NCI-H1105 treated with DMSO at 0.1 percent for 48 hours (cell line): Measurements from ENCODE around the gene METTL25B.

Experiments used
- DNase-seq: peaks from one replicate; lab custom pipeline; 2025; lab: John Stamatoyannopoulos, UW

Gene METTL25B

GRCh38 chr1:156700736-156701531 is 27.3 kb upstream of the METTL25B start:
- no peak for DNase-seq

- peak; percentile 45 for DNase-seq
These were observed 24.9 kb upstream of the METTL25B start for GRCh38 chr1:156703336-156703735.

- DNase-seq: no peak
These were observed 24.5 kb upstream of the METTL25B start for GRCh38 chr1:156703741-156704140.

GRCh38 chr1:156704166-156704711 is 24.0 kb upstream of the METTL25B start:
- DNase-seq: no peak

- peak; percentile 23 for DNase-seq
These were observed 23.3 kb upstream of the METTL25B start for GRCh38 chr1:156704930-156705320.

GRCh38 chr1:156705321-156705917 is 22.9 kb upstream of the METTL25B start, which contains the start of gene CRABP2:
TSS of gene CRABP2 (minus strand) at chr1:156705583. CDS start at chr1:156705446, 137 bp downstream.
- DNase-seq: peak; percentile 62

GRCh38 chr1:156705918-156706656 is 22.2 kb upstream of the METTL25B start:
- DNase-seq: peak; percentile 79

- DNase-seq: no peak
These were observed 21.4 kb upstream of the METTL25B start for GRCh38 chr1:156706657-156707416.

GRCh38 chr1:156707417-156708217 is 20.7 kb upstream of the METTL25B start:
- no peak for DNase-seq

- DNase-seq: no peak
These were observed 20.0 kb upstream of the METTL25B start for GRCh38 chr1:156708218-156708661.

- DNase-seq: no peak
These were observed 19.2 kb upstream of the METTL25B start for GRCh38 chr1:156709031-156709430.

- peak; percentile 50 for DNase-seq
These were observed 18.3 kb upstream of the METTL25B start for GRCh38 chr1:156709757-156710489.

- no peak for DNase-seq
These were observed 17.1 kb upstream of the METTL25B start for GRCh38 chr1:156711011-156711817.

- DNase-seq: no peak
These were observed 15.6 kb upstream of the METTL25B start for GRCh38 chr1:156712626-156713025.

- no peak for DNase-seq
These were observed 13.4 kb upstream of the METTL25B start for GRCh38 chr1:156714830-156715229.

- no peak for DNase-seq
These were observed 10.9 kb upstream of the METTL25B start for GRCh38 chr1:156717351-156717750.

- DNase-seq: no peak
These were observed 7.1 kb upstream of the METTL25B start for GRCh38 chr1:156721131-156721530.

GRCh38 chr1:156721535-156721934 is 6.7 kb upstream of the METTL25B start:
- no peak for DNase-seq

GRCh38 chr1:156725683-156726280 is 2.5 kb upstream of the METTL25B start:
- peak; percentile 81 for DNase-seq
